Stimulated activated CD8-positive, alpha-beta memory T cell treated with anti-CD3 and anti-CD28 coated beads, Interleukin-15, amount 100 ng/mL, for 24 hours (primary cell): ENCODE data around the gene ANXA5.
A peak's percentile ranks its signal among the peaks of the same experiment; 100 is the strongest.

Source experiments
- DNase-seq: peaks from one replicate; pipeline ENCODE4 v3.0.0-alpha.2; 2020; ENCODE audit warnings: low read depth

The ANXA5 gene

GRCh38 chr4:121712001-121712651, 15.3 kb upstream of the ANXA5 start:
- DNase-seq: no peak

- DNase-seq: no peak
Measured at GRCh38 chr4:121711263-121712000, 14.7 kb upstream of the ANXA5 start.

- DNase-seq: no peak
Measured at GRCh38 chr4:121709766-121710405, 13.1 kb upstream of the ANXA5 start.

GRCh38 chr4:121707344-121707743, 10.6 kb upstream of the ANXA5 start:
- no peak for DNase-seq

- DNase-seq: peak; percentile 13
Measured at GRCh38 chr4:121706595-121707021, 9.8 kb upstream of the ANXA5 start.

GRCh38 chr4:121705521-121705920, 8.7 kb upstream of the ANXA5 start:
- DNase-seq: no peak

GRCh38 chr4:121702136-121702535, 5.4 kb upstream of the ANXA5 start:
- DNase-seq: no peak

GRCh38 chr4:121701263-121701662, 4.5 kb upstream of the ANXA5 start:
- no peak for DNase-seq

GRCh38 chr4:121698236-121698671, 1.5 kb upstream of the ANXA5 start:
- DNase-seq: no peak

- no peak for DNase-seq
Measured at GRCh38 chr4:121697564-121697963, 784 bp upstream of the ANXA5 start.

GRCh38 chr4:121696170-121696580, 605 bp downstream of the ANXA5 start:
- DNase-seq: peak; percentile 37

GRCh38 chr4:121693886-121694285, 2.9 kb downstream of the ANXA5 start:
- DNase-seq: no peak

GRCh38 chr4:121693450-121693849, 3.3 kb downstream of the ANXA5 start:
- DNase-seq: no peak

GRCh38 chr4:121692261-121692660, 4.5 kb downstream of the ANXA5 start:
- DNase-seq: no peak

- no peak for DNase-seq
Measured at GRCh38 chr4:121690001-121690400, 6.8 kb downstream of the ANXA5 start.

GRCh38 chr4:121688701-121689100, 8.1 kb downstream of the ANXA5 start:
- no peak for DNase-seq

- no peak for DNase-seq
Measured at GRCh38 chr4:121688261-121688660, 8.5 kb downstream of the ANXA5 start.

GRCh38 chr4:121686255-121686654, 10.5 kb downstream of the ANXA5 start:
- DNase-seq: no peak

GRCh38 chr4:121685257-121685656, 11.5 kb downstream of the ANXA5 start:
- no peak for DNase-seq

- no peak for DNase-seq
Measured at GRCh38 chr4:121684561-121684960, 12.2 kb downstream of the ANXA5 start.

GRCh38 chr4:121684016-121684415, 12.8 kb downstream of the ANXA5 start:
- DNase-seq: no peak

- DNase-seq: no peak
Measured at GRCh38 chr4:121680571-121680970, 16.2 kb downstream of the ANXA5 start.

GRCh38 chr4:121679951-121680350, 16.8 kb downstream of the ANXA5 start:
- DNase-seq: no peak
